GM21367 (cell line): ENCODE measurements around the gene BCCIP.

ENCODE experiments used
- ATAC-seq: cut with Tn5 transposase; IDR thresholded peaks from one replicate; pipeline ENCODE4 v1.9.1; 2021; ENCODE audit not compliant: unreplicated experiment

BCCIP gene

DNA sequence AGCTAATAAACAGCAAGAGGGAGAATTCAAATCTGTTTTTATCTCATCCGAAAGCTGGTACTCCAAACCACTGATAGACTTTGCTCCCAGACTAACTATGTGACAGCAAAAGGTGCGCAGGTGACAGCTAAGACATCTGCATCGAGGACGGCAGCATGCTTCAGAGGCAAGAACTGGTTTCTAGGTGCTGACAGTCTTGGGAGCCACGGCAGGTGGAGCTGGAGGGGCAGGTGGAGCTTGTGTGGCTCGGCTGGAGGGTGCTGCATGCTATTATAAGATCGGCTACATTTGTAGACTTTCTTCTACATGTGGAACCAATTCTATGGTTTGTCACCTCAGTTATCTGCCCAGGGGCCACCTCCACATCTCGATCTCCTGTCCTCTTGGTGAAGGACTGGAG, 25.9 kb upstream of the BCCIP start:
- ATAC-seq: no peak

DNA sequence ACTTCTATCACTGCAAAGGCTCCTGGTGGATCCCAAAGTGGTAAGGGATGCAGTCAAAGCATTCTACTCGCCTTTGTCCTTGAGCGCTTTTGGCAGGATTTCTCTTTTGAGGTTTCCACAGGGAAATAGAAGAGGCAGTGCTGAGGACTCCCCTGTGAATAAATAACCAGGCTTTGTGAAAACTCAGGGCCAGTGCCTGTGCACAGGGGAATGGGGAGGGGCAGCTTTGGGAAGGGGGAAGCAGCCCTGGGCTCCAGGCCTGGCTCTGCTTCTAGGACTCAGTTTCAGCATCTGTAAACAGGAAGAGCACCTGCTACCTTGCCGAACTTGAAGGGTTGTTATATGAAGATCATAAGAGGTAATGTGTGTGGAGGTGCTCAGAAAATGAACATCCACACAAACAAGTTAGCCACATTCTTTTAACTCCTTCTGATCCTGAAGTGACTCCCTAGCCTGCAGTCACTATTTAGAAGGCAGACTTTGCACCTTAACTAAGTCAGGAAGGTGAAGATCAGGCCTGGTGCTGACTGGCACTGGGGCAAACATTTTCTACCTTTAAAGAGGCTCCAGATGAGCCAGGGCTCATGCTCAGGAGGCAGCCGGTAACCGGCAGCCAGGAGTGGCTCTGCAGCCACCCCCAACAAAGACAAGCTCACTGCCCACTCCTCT, 25.2 kb upstream of the BCCIP start:
- ATAC-seq: no peak

DNA sequence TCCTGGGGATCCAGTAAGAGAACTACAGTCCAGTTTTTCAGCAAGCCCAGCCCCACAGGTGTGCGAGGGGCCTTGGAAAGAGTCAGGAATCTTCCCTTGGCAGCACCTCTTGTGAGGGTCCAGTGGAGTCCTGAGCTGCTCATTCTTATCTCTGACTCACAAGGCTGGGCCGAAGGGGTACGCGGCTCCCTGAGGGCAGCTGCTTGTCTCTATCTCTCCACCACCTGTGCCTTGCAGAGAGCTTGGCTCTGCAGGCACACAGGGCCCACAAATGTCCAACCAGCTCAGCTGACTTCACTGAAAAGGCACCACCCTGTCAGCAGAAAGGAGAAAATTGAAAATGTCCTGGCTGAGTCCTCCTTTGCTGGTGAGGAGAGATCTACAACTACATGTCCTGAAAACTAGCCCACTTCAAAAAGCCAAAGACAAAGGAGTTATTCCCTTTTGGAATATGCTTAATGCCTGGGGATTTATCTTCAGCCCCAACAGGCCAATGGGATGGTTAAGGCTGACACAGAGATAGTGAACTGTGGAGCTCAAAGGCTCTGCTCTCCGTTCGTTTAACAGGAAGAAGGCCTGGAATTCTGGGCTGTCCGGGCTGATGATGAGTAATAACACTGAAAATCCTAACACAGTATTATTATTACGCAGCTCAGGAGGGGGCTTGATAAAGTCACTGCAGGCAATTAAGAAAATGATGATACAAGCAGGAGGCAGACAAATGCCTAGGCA, 23.7 kb upstream of the BCCIP start:
- ATAC-seq: no peak

GRCh38 chr10:125801574-125801973, 21.8 kb upstream of the BCCIP start:
- no peak for ATAC-seq

DNA sequence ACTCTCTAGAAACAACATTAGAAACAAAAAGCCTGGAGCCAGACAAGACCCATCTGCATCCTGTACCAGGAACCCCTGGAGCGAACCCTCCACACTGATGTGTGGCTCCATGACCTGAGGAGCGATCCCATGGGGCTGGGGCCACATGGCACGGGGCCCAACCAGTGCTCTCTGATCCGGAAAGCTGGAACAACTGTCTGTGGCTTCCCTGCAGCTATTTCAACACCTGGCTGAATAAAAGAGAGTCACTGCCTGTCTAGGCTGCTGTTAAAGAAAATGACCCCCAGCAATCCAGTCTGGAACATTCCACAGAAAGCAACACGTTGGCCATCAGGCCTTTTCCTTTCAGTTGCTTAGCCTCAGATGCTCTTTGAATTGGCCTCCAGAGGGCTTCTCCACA, 21.2 kb upstream of the BCCIP start:
- no peak for ATAC-seq

DNA sequence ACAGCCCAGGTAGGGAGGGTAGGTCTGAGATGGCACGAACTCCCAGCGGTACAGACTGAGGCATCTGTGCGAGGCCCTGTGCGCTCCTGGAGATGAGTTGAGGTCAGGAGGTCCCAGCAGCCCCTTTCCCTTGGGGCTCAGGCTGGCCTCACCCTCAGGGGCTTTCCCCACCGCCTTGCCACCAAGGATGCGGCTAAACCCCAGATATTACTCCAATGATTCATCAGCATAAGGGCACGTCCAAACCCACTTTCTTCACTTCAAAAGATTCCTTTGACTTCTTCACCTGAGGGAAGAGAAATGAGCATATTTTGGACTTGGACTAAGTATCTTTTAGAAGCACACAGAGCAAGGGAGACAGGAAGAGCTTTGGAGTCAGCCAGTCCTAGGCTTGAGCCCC, 20.6 kb upstream of the BCCIP start:
- no peak for ATAC-seq

DNA sequence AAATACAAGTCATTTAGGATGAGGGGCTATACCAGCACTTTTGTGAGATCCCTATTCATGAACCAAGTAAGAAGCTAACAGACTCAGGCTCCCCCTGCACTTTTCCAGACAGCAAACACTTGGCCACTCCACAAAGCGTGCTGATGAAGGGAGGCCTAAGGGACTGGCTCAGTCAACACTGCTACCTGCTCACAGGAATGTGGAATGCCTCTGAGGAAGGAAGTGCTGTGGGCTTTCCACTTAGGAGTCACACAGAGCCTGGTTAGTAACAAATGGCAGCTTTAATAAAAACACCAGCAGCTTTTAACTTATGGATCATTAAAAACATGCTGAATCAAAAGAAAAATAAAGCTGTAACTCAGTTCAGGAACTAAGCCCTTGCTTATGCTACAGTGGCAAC, 15.3 kb upstream of the BCCIP start:
- no peak for ATAC-seq

- no peak for ATAC-seq
Measured at GRCh38 chr10:125811251-125811650, 12.1 kb upstream of the BCCIP start.

DNA sequence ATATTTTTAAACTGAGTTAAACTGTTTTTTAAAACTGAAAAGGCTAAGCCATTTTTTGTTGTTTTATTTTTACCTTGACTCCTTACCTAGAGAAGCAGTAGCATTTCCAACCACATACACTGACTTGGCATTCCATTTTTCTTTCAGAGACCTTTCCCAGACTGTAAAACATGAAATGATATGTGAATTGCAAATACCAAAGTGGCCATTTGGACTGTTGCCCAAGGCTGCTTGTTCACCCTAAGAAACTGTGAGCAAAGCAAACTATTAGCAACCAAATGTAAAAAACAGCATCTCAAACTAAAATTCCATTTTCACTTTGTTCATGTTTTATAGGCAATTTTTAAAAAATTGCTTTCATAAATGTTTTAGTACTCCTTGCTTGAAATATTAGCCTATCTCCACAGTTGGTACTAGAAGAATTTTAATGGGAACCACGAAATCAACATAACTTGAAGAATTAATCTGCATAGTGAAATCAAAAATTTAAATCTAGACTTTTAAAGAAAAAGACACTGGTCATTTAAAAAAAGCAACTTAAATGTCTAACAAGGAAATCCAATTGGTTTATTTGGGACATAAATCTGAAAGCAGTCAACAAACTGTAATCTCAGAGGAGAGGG, 11.1 kb upstream of the BCCIP start:
- no peak for ATAC-seq

DNA sequence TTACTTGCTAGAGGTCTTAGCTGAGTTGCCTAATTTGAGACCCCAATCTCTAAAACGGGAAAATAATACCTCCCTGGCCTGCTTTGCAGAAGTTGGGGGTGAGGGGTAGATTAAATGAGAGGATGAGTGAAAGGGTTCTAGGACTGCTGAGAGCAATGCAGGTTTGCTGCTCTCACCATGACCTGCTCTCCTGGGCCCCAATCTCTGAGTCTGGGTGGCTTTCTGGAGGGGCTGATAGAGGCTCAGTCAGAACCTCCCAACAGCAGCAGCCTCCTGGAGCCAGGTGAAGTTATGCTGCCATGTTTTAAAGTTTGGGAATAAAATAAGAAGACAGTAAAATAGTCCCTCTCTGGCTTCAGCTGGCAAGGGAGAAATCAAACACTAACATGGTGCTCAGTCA, 7.6 kb upstream of the BCCIP start:
- ATAC-seq: no peak

DNA sequence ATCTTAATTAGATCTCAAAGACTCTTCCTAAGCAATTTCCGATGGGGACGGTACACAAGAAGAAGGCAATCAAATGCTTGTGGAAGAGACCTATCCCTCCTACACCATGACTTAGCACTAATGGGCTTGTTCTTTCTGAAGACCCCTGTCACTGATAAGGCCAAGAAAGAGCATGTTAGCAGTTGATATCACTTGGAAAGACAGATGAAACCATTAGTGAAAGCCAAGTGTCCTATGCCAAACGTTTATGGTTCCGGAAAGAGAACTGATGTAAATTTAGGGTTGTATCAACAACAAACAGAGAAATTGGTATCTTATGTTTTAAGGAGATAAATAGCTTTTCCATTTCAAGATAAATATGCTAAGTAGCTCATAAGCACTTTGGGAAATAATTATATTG, 6.8 kb upstream of the BCCIP start:
- ATAC-seq: no peak

- ATAC-seq: no peak
Measured at GRCh38 chr10:125817337-125817946, 5.9 kb upstream of the BCCIP start.

GRCh38 chr10:125820701-125821100, 2.6 kb upstream of the BCCIP start:
- peak; percentile 50 for ATAC-seq

- peak; percentile 1 for ATAC-seq
Measured at GRCh38 chr10:125823663-125824251, 411 bp downstream of the BCCIP start.

DNA sequence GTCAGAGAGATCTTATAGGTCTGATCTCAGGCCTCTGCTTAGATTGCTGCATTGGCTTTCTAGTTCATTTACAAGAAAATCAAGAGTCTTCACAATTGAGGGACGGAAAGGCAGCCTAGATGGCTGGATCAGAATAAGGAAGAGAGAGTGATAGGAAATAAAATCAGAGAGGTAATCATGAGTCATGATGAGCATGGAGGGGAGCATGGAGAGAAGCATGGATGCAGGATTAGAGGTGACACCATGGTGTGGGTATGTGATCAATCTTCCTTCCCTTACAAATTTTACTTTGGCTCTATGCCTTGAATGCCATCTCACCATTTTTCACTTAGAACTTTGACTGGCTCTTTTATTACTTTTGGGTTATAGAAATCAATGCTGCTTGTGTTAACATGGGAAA, 1.4 kb downstream of the BCCIP start:
- ATAC-seq: no peak

GRCh38 chr10:125827133-125827532, 3.8 kb downstream of the BCCIP start:
- ATAC-seq: no peak

GRCh38 chr10:125828311-125828710, 5.0 kb downstream of the BCCIP start:
- no peak for ATAC-seq

DNA sequence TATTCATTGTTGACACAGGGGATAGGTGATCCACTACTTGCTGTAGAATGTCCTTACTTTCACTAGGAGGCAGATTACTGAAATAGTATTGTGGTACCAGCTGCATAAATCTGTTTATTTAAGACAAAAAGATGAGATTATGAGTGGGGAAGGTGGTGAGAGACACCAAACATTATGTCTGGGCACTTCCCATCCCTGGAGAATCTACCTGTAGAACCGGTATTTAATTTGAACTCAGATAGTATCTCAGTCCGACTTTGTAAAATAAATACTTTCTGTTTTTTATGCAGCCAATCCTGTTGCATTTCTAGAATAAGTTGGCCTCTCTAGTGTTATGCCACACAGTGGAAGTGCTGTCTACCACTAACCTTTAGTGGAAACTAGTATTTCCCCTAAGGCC, 13.4 kb downstream of the BCCIP start:
- ATAC-seq: no peak

DNA sequence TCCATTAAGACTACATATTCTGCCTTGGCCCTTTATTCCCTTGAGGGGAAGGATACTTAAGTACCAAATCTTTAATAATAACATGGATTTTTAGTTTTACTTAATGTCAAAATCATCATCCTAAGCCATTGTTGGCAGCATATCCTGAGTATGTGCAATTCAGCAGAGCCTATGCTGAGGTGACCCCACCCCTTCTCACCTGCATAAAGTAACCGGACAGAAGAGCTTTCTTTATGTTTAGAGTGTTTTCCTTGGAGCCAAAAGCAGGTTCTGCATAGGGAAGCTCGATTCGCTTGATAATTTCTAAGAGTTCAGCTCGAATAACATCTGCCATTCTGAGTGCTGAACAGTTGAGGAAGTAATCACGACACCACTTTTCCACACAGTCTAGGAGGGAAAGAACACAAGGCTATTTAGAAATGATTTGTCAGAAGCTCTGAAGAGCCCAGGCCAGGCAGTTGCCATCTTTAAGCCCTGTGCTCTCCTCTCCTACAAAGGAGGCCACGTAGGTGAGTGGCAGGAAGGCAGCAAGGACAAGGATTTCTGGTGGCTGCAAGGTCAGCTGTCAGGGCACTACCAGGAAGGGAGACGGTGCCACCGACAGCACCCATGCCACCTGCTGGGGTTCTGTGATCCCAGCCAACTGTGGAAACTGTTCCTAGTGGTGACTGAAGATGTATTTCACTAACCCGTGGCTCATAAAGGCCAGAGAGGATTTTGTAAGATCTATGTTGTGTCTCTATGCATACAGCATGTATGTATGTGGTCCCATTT, 15.6 kb downstream of the BCCIP start:
- no peak for ATAC-seq

DNA sequence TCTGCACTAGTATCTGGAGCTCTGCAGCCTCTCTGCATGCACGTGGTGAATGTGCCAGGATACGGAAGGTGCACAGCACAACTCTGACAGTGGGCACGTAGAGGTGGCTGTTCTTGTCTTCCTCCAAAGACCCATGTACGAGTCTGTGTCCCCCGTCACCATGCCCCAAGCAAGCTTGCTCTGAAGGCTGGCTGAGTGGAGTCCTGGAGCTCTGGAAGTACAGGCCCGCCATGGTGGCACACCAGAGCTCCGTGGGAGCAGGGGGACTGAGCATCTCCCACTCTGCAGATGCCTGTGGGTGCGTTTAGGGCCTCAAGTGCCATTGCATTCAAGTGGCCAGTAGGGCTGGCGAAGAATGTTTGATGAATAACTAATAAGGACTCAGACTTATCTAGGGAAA, 17.1 kb downstream of the BCCIP start:
- no peak for ATAC-seq

DNA sequence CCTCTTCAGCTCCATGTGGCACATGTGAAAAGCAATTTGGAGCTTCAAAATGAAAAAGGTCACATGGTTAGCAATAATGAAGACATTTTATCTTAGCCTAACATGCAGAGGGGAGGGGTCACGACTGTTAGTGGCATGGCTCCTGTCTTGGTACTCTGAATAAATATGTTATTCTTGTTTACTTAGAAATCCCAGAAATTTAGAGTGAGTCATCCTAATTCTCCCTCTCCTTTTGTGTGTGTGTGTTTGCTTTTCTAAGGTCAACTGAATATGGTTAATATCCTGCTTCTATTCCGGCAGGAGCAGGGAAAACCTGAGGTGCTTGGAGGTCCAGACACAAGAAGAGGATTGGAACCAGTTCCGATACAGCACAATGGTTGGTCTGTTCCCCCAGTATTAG, 17.6 kb downstream of the BCCIP start:
- no peak for ATAC-seq
